GM19372 (cell line): ENCODE measurements around the gene OBP2B.
"Not testable (repeated sequence)": the region's sequence is repeated elsewhere in the genome, so short reads cannot be mapped to it uniquely, and the experiment has no call there.

Source experiments
- ATAC-seq: cut with Tn5 transposase; IDR thresholded peaks from one replicate; pipeline ENCODE4 v1.9.1; 2021; ENCODE audit warnings: mild to moderate bottlenecking, low read depth, moderate library complexity; ENCODE audit not compliant: unreplicated experiment

Gene OBP2B

DNA sequence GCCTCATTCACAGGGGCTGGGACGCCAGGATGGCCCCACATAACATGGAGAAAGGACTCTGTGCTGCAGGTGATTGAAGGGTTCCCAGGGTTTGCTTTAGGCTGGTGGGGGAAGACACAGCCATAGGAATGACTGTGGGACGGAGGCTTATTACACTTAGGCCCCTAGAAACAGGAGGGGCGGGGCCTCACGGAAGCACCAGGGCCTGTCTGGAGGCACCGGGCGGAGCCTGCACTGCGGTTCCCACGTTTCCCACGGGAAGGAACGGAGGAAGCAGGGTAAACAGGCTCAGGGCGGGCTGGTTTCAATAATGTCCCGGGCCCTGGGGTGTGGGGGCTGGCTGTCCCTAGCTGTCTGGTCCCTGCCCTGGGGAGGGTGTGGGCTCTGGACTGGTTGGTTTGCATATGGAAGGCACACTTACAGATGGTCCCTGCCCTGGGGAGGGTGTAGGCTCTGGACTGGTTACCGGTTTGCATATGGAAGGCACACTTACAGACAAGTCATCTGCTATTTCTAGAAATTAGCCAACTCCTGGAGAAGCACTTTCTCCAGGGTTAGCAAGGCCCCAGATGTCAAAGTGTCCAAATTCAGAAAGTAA, 14.2 kb upstream of the OBP2B start:
- not testable (repeated sequence) for ATAC-seq

- ATAC-seq, result not testable (repeated sequence)
These were observed 12.9 kb upstream of the OBP2B start for GRCh38 chr9:133221994-133222393.

DNA sequence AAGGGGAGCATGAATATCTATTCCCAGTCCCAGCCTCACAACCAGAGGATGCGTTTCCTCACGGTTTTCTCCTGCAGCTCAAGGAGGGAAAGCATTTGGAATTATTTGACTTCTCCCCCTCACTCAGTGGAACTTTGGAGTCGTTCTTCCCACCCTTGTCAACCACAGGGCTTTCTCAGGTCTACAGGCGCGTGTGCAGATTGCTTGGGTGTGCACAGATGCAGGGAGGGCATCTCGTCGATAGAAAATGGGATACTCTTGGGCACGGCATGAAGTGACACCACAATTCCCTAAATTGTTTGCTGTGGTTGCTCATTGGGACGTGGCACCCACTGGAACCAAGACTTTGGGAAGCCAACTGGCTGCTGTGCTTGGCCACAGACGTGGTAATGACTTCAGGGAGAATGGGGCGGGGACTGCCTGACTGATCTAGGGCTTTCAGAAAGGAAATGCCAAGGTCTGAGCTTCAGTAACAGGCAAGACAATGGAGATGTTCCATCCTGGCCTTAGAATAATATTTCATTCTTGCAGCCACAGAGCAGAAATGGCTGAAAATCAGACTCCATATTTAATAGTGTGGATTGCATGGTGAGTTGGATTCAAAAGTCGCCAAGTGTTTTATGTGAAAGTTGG, 12.2 kb upstream of the OBP2B start:
- no peak for ATAC-seq

DNA sequence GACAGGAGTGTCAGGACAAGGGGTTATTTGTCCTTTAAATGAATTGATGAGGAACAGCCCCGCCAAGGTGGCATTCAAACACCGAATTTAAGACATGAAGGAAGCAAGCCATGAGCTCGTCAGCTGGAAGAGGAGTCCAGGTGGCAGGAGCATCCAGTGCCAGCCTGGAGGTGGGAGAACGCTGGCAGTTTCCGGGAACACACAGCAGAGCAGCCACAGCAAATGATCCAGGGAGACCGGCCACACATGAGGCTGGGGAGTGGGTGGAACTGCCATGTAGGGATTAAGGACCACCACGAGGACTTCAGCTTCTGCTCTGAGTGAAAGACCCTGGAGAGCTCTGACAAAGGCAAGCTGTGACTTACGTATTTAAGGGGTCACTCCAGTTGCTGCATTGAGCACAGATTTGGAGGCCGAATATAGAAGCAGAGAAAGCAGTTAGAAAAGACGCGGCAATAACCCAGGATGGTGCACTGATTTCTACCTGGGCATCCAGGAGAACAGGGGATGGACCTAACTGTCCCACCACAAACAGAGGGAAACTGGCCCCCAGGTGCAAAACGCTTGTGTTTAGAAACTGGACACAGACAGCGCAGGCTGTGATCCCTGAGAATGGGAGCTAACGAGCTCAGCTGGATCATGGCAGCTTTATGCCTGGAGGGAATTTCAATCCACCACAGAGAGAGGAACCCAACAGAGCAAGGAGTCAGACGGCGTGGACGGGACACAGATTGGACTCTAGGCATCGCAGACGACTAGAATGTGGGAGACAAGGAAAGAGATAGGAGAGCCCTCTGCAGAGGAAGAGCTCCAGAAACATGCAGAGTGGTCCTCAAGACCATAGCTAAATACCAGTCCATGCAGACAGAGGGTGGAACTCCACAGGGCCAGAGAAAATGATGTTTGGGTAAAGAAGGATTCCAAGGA, 9.3 kb upstream of the OBP2B start:
- not testable (repeated sequence) for ATAC-seq

GRCh38 chr9:133217333-133217988, 8.4 kb upstream of the OBP2B start:
- not testable (repeated sequence) for ATAC-seq

DNA sequence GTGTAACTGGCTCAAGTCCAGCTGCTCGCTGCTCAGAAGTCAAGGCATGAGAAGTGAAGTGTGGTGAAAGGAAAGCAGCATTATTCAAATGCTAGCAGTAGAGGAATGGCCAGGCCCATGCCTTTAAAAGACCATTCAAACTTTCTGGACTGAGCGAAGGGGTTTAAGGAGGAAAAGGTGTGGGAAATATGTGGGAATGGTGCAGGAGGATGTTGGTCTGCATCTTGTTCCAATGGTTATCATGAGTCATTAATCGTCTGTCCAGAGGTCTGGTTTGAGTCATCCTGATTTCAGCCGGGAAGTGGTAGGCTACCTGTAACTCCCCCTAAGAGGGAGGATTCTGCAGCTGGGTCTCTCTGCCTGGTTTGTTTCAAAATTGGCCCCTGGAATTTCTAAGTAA, 5.2 kb upstream of the OBP2B start:
- ATAC-seq, result not testable (repeated sequence)

DNA sequence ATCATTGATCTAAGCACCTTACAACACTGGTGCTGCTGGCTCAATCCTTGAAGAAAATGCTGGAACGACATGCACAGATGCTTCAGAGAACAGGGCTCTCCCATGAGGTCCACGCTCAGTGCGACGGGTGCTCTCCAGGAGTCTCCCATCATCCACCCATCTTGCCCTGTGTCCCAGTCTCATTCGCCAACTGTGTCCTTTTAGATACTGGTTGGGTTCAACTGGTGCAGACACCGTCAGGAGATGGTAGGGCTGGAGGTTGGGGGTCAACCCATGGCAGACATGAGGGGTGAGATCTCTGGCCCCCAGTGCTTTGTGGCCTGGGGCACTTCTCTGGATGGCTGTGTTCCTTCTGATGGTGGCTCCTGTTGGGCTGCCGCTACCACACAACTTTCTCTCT, 1.6 kb upstream of the OBP2B start:
- ATAC-seq, result no peak

DNA sequence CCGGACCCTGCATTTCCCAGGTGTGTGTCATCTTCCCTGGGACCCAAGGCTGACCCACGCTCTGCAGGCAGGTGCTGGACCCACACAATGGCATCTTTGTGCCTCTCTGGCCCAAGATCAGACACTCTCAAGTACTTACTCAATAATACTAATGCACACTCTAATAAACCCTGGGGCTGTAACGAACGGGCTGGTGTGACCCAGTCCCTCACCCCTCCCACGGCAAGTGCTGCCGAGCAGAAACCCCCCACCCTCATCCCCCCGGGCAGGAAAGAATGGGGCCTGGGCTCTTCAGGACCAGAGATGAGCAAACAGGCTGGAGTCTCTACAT, 1.1 kb upstream of the OBP2B start:
- no peak for ATAC-seq

- ATAC-seq, result not testable (repeated sequence)
These were observed 514 bp upstream of the OBP2B start for GRCh38 chr9:133209327-133210201.

DNA sequence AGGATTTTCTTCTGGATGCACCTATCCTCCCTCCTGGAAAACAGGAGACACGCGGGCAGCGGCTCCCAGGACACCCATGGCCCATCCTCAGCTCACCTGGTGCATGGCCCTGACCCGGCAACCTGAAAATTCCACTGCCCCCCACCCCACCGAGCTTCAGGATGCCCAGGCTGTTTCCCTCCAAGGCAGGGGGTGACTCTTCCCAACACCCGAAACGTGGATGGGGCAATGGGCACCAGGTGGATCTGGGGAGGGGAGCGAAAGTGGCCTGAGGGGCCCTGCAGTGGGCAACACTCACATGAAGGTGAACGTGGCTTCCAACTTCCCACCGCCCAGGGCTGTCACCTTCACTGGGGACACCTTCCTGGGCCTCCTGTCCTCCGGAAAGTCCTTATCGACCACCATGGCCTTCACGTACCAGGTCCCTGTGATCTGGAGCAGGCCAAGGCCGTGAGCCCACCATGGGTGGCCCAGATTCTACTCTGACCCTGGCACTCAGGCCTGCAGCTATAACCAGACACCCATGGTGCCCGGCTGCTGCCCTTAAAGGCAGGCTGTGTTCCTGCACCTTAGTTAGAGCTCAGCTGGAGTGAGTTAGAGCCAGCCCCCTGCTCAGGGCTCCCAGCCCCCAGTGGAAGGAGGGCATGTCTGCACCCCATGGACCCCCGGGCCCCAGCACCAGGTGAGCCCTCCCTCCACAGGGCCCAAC, 725 bp downstream of the OBP2B start:
- ATAC-seq, result not testable (repeated sequence)

- no peak for ATAC-seq
These were observed 1.4 kb downstream of the OBP2B start for GRCh38 chr9:133207540-133208170.

GRCh38 chr9:133207021-133207531, 2.0 kb downstream of the OBP2B start:
- ATAC-seq, result no peak

- ATAC-seq, result no peak
These were observed 2.8 kb downstream of the OBP2B start for GRCh38 chr9:133205996-133206931.

GRCh38 chr9:133205481-133205887, 3.6 kb downstream of the OBP2B start:
- ATAC-seq, result not testable (repeated sequence)

DNA sequence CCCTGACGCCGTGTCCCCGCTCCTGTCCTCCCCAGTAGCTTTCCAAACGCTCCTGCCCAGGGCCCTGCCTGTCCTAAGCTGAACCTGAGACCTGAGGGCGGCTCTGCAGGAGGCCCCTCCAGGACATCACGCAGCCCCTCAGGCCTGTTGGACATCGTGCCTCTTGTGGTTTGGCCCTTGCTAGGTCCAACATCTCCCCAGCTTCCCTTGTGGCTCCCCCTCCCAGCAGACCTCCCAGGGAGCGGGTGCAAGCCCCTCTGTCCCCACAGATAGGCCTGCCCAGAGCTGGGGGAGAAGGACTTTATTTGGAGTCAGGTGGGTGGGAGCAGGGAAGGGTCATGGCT, 4.1 kb downstream of the OBP2B start:
- no peak for ATAC-seq

GRCh38 chr9:133204335-133204992, 4.6 kb downstream of the OBP2B start:
- no peak for ATAC-seq

GRCh38 chr9:133203506-133204075, 5.5 kb downstream of the OBP2B start:
- no peak for ATAC-seq
